Stimulated activated naive CD8-positive, alpha-beta T cell treated with anti-CD3 and anti-CD28 coated beads, Interleukin-15, Interleukin-2, amounts not matched to agents 100 ng/mL and 50 ng/mL, for 24 hours (primary cell): Measurements from ENCODE around the gene NSG1.

ENCODE experiments used
- H3K27ac Mint-ChIP-seq: one replicate; pipeline ENCODE4 v1.8.0; 2021; ENCODE audit warnings: mild to moderate bottlenecking, mixed read lengths
- H3K27me3 Mint-ChIP-seq: one replicate; pipeline ENCODE4 v1.8.0; 2021; ENCODE audit warnings: mixed read lengths
- H3K36me3 Mint-ChIP-seq: one replicate; pipeline ENCODE4 v1.8.0; 2021; ENCODE audit warnings: low read depth, mixed read lengths
- H3K4me1 Mint-ChIP-seq: one replicate; pipeline ENCODE4 v1.8.0; 2021; ENCODE audit warnings: low read depth, mixed read lengths
- H3K4me3 Mint-ChIP-seq: one replicate; pipeline ENCODE4 v1.8.0; 2021; ENCODE audit warnings: mild to moderate bottlenecking, mixed read lengths
- H3K9me3 Mint-ChIP-seq: one replicate; pipeline ENCODE4 v1.8.0; 2021; ENCODE audit warnings: mixed read lengths

The NSG1 gene

GRCh38 chr4:4425696-4426095, 38.8 kb downstream of the NSG1 start:
- no peaks in the 10 kb centered on the region for H3K27me3 Mint-ChIP-seq
- H3K4me3 Mint-ChIP-seq: no peak overlapping the region
- H3K4me1 Mint-ChIP-seq: peaks cover 3% of the 10 kb centered on the region
- no peak overlapping the region for H3K27ac Mint-ChIP-seq
- H3K36me3 Mint-ChIP-seq: peaks cover 22% of the 10 kb centered on the region
- H3K9me3 Mint-ChIP-seq: no peaks in the 10 kb centered on the region

- H3K27ac Mint-ChIP-seq: no peak overlapping the region
- no peaks in the 10 kb centered on the region for H3K9me3 Mint-ChIP-seq
- H3K36me3 Mint-ChIP-seq: peaks cover 13% of the 10 kb centered on the region
- no peaks in the 10 kb centered on the region for H3K27me3 Mint-ChIP-seq
- H3K4me3 Mint-ChIP-seq: no peak overlapping the region
- peaks cover 5% of the 10 kb centered on the region for H3K4me1 Mint-ChIP-seq
These were observed 39.7 kb downstream of the NSG1 start for GRCh38 chr4:4426511-4427120.

GRCh38 chr4:4427121-4427870, 40.4 kb downstream of the NSG1 start:
- no peak overlapping the region for H3K4me3 Mint-ChIP-seq
- H3K36me3 Mint-ChIP-seq: peaks cover 9% of the 10 kb centered on the region
- H3K27ac Mint-ChIP-seq: no peak overlapping the region
- peaks cover 7% of the 10 kb centered on the region for H3K4me1 Mint-ChIP-seq
- H3K27me3 Mint-ChIP-seq: no peaks in the 10 kb centered on the region
- no peaks in the 10 kb centered on the region for H3K9me3 Mint-ChIP-seq

GRCh38 chr4:4427886-4428285, 41.0 kb downstream of the NSG1 start:
- peaks cover 11% of the 10 kb centered on the region for H3K36me3 Mint-ChIP-seq
- H3K9me3 Mint-ChIP-seq: no peaks in the 10 kb centered on the region
- H3K4me1 Mint-ChIP-seq: peaks cover 7% of the 10 kb centered on the region
- no peaks in the 10 kb centered on the region for H3K27me3 Mint-ChIP-seq
- H3K4me3 Mint-ChIP-seq: no peak overlapping the region
- H3K27ac Mint-ChIP-seq: no peak overlapping the region

GRCh38 chr4:4428966-4429875, 42.3 kb downstream of the NSG1 start:
- H3K4me3 Mint-ChIP-seq: no peak overlapping the region
- H3K27me3 Mint-ChIP-seq: no peaks in the 10 kb centered on the region
- H3K4me1 Mint-ChIP-seq: peaks cover 7% of the 10 kb centered on the region
- H3K27ac Mint-ChIP-seq: no peak overlapping the region
- H3K36me3 Mint-ChIP-seq: peaks cover 11% of the 10 kb centered on the region
- H3K9me3 Mint-ChIP-seq: no peaks in the 10 kb centered on the region

- no peaks in the 10 kb centered on the region for H3K27me3 Mint-ChIP-seq
- H3K4me1 Mint-ChIP-seq: peaks cover 7% of the 10 kb centered on the region
- peaks cover 19% of the 10 kb centered on the region for H3K36me3 Mint-ChIP-seq
- H3K9me3 Mint-ChIP-seq: no peaks in the 10 kb centered on the region
- no peak overlapping the region for H3K4me3 Mint-ChIP-seq
- peak overlapping the region; percentile 76 for H3K27ac Mint-ChIP-seq
These were observed 43.7 kb downstream of the NSG1 start for GRCh38 chr4:4430492-4431195.

GRCh38 chr4:4432341-4433125, 45.6 kb downstream of the NSG1 start:
- Mint-ChIP-seq H3K27ac (no peak overlapping the region), H3K36me3 (peaks cover 30% of the 10 kb centered on the region), H3K4me3 (no peak overlapping the region), H3K27me3 (no peaks in the 10 kb centered on the region), H3K9me3 (no peaks in the 10 kb centered on the region), H3K4me1 (peaks cover 13% of the 10 kb centered on the region)

- Mint-ChIP-seq H3K36me3 (peaks cover 27% of the 10 kb centered on the region), H3K4me3 (no peak overlapping the region), H3K9me3 (no peaks in the 10 kb centered on the region), H3K27me3 (no peaks in the 10 kb centered on the region), H3K27ac (no peak overlapping the region), H3K4me1 (peaks cover 13% of the 10 kb centered on the region)
These were observed 47.0 kb downstream of the NSG1 start for GRCh38 chr4:4433941-4434340.

- peaks cover 10% of the 10 kb centered on the region for H3K4me1 Mint-ChIP-seq
- H3K9me3 Mint-ChIP-seq: no peaks in the 10 kb centered on the region
- no peaks in the 10 kb centered on the region for H3K27me3 Mint-ChIP-seq
- no peak overlapping the region for H3K4me3 Mint-ChIP-seq
- H3K36me3 Mint-ChIP-seq: peaks cover 27% of the 10 kb centered on the region
- H3K27ac Mint-ChIP-seq: peak overlapping the region; percentile 81
These were observed 49.4 kb downstream of the NSG1 start for GRCh38 chr4:4436244-4436823.

GRCh38 chr4:4437798-4438470, 51.0 kb downstream of the NSG1 start:
- Mint-ChIP-seq H3K4me3 (no peak overlapping the region), H3K4me1 (peaks cover 5% of the 10 kb centered on the region), H3K27ac (no peak overlapping the region), H3K9me3 (no peaks in the 10 kb centered on the region), H3K36me3 (peaks cover 26% of the 10 kb centered on the region), H3K27me3 (no peaks in the 10 kb centered on the region)

- H3K4me3 Mint-ChIP-seq: no peak overlapping the region
- H3K27ac Mint-ChIP-seq: peak overlapping the region; percentile 58
- peaks cover 26% of the 10 kb centered on the region for H3K36me3 Mint-ChIP-seq
- H3K4me1 Mint-ChIP-seq: peaks cover 5% of the 10 kb centered on the region
- no peaks in the 10 kb centered on the region for H3K27me3 Mint-ChIP-seq
- no peaks in the 10 kb centered on the region for H3K9me3 Mint-ChIP-seq
These were observed 52.0 kb downstream of the NSG1 start for GRCh38 chr4:4438891-4439290.

- peaks cover 5% of the 10 kb centered on the region for H3K4me1 Mint-ChIP-seq
- H3K4me3 Mint-ChIP-seq: no peak overlapping the region
- peaks cover 27% of the 10 kb centered on the region for H3K36me3 Mint-ChIP-seq
- no peak overlapping the region for H3K27ac Mint-ChIP-seq
- H3K9me3 Mint-ChIP-seq: no peaks in the 10 kb centered on the region
- H3K27me3 Mint-ChIP-seq: no peaks in the 10 kb centered on the region
These were observed 52.9 kb downstream of the NSG1 start for GRCh38 chr4:4439782-4440181.

GRCh38 chr4:4440333-4441061, 53.6 kb downstream of the NSG1 start:
- Mint-ChIP-seq H3K4me1 (peaks cover 5% of the 10 kb centered on the region), H3K36me3 (peaks cover 24% of the 10 kb centered on the region), H3K27me3 (no peaks in the 10 kb centered on the region), H3K4me3 (no peak overlapping the region), H3K27ac (no peak overlapping the region), H3K9me3 (no peaks in the 10 kb centered on the region)
